Testis (tissue), 5 donors: ENCODE measurements around the gene PSTPIP1. TPM values are rescaled to one million over a fixed set of nuclear protein-coding genes. Genes with fewer than 3 reads are reported as not detected.

Experiments used
- DNase-seq: peaks from one replicate; pipeline ENCODE4 v3.0.0-alpha.2; 2019
- H3K27ac ChIP-seq, 2 donors: fragments of 200-600 bp; sonication (generic); one replicate each; pipeline ENCODE4 v1.5.1; 2019
- H3K27me3 ChIP-seq: fragments of 200-600 bp; sonication (generic); one replicate; pipeline ENCODE4 v1.5.1; 2019
- H3K36me3 ChIP-seq: fragments of 200-600 bp; sonication (generic); one replicate; pipeline ENCODE4 v1.5.1; 2017; ENCODE audit warnings: low read depth; ENCODE audit errors: missing control alignments
- H3K4me1 ChIP-seq: fragments of 200-600 bp; sonication (generic); one replicate; pipeline ENCODE4 v1.5.1; 2019
- H3K4me3 ChIP-seq, 2 donors: fragments of 200-600 bp; sonication (generic); one replicate each; pipeline ENCODE4 v1.5.1; 2017 to 2019
- H3K9me3 ChIP-seq: fragments of 200-600 bp; sonication (generic); one replicate; pipeline ENCODE4 v1.5.1; 2017
- POLR2A ChIP-seq: fragments of 450-650 bp; IDR thresholded peaks from one replicate; pipeline ENCODE4 v1.6.1; 2017; ENCODE audit warnings: antibody characterized with exemption, mild to moderate bottlenecking, moderate library complexity
- WGBS, 2 donors: methylation state at CpG; one replicate each; pipeline ENCODE4 v1.1.5; 2018; 5-methylcytosine and 5-hydroxymethylcytosine counted together
- intact Hi-C: fragments of 100-400 bp; cut with DNase I; formaldehyde crosslinking; loops from one replicate; pipeline ENCODE4 v1.15.1; 2023; ENCODE audit warnings: low total_unique reads
- long read RNA-seq, 2 donors: transcript quantifications; one replicate each; lab custom pipeline, GENCODE V29; 2026
- polyA plus RNA-seq: library from polyadenylated mRNA; stranded (reverse); fragments of 350-450 nt; fragmentation: Illumina TruSeq; extraction: RNeasy Lipid Tissue Mini Kit (QIAGEN cat#74804); gene quantifications from one replicate; pipeline ENCODE4 v1.2.3, GENCODE V29; 2014; ENCODE audit warnings: low read depth, low replicate concordance; ENCODE audit not compliant: insufficient read depth
- total RNA-seq, 2 donors: library from RNA; depleted of rRNA; stranded (reverse); fragments of >200 nt; gene quantifications; one replicate each; pipeline ENCODE4 v1.2.3, GENCODE V29; 2016
- TF ChIP-seq, protein P1 (sequence below), 3 experiments: fragments of 450-650 bp in 2 of 3; fragments of 200-600 bp in 1 of 3; sonication (generic) in 1 of 3; IDR thresholded peaks; one replicate each; pipeline ENCODE4 v1.5.1; 2016 to 2019; ENCODE audit warnings: antibody characterized with exemption in 3 of 3, mild to moderate bottlenecking in 2 of 3, moderate library complexity in 1 of 3

PSTPIP1 gene
- total RNA-seq (1 to 10 TPM; 5.0 to 8.6 TPM), polyA plus RNA-seq (7.9 TPM)
- long read RNA-seq, donor 1, partial matches to known transcripts = 402 of 411 reads
- long read RNA-seq, donor 1, other reads (novel, unspliced or antisense) = 5 of 411 reads
- long read RNA-seq, donor 2 = 0 reads

DNA sequence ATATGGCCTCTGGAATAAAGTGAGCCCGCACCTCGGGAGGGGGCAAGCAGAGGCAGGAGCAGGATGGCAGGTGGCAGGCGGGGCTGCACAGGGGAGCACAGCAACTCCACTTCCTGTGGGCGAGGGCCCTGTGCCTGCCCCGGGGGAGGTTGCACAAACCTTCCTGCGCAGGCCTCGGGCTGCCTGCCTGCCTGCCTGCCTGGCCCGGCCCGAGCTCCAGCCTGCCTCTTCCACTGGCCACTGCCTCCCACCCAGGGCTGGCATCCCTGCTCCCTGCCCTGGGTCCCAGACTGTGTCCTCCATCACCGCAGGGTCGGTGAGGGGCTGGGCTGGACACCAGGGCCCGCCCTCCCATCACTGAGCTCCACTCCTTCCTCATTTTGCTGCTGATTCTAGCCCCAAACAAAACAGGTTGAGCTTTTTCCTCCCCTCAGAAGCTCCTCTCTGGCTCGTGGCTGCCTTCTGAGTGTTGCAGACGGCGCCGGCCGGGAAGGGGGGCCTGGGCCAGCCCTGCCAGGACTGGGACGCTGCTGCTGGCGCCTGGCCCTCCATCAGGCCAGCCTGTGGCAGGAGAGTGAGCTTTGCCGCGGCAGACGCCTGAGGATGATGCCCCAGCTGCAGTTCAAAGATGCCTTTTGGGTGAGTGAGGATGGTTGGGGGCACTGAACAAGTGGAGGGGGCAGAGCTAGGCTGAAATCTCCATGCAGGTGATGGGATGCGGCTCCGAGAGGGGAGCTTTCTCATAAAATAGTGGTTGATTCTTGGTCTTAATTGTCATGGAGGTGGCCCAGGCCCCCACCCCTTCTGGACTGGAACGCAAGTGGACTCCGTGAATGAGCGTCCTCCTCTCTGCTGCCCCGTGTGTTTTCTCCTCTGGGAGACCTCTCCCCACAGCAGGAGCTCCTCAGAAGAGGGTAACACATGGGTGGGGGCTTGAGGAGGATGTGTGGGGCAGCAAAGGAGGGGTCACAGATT lies at the start of gene PSTPIP1:
TSS of gene PSTPIP1 (plus strand) at position 156 of the 975 bp plus-strand sequence. CDS start at position 604, 448 bp downstream.
- H3K4me1 ChIP-seq = peaks cover 6% of the 10 kb centered on the region
- TF ChIP-seq, protein P1, sequence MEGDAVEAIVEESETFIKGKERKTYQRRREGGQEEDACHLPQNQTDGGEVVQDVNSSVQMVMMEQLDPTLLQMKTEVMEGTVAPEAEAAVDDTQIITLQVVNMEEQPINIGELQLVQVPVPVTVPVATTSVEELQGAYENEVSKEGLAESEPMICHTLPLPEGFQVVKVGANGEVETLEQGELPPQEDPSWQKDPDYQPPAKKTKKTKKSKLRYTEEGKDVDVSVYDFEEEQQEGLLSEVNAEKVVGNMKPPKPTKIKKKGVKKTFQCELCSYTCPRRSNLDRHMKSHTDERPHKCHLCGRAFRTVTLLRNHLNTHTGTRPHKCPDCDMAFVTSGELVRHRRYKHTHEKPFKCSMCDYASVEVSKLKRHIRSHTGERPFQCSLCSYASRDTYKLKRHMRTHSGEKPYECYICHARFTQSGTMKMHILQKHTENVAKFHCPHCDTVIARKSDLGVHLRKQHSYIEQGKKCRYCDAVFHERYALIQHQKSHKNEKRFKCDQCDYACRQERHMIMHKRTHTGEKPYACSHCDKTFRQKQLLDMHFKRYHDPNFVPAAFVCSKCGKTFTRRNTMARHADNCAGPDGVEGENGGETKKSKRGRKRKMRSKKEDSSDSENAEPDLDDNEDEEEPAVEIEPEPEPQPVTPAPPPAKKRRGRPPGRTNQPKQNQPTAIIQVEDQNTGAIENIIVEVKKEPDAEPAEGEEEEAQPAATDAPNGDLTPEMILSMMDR (IDR thresholded peaks at IDR 0.05) = no peak
- no peak for TF ChIP-seq POLR2A
- no peaks in the 10 kb centered on the region for H3K36me3 ChIP-seq
- DNase-seq = no peak
- 67 to 74% methylated on average over 18 to 28 of the region's 28 CpGs for WGBS, 2 donors
- no peak within 1 kb of the TSS for H3K27ac ChIP-seq
- H3K4me3 ChIP-seq = no peak within 1 kb of the TSS
- H3K9me3 ChIP-seq = no peaks in the 10 kb centered on the region
- H3K27me3 ChIP-seq = no peaks in the 10 kb centered on the region
- intact Hi-C loops = no loop called here

DNA sequence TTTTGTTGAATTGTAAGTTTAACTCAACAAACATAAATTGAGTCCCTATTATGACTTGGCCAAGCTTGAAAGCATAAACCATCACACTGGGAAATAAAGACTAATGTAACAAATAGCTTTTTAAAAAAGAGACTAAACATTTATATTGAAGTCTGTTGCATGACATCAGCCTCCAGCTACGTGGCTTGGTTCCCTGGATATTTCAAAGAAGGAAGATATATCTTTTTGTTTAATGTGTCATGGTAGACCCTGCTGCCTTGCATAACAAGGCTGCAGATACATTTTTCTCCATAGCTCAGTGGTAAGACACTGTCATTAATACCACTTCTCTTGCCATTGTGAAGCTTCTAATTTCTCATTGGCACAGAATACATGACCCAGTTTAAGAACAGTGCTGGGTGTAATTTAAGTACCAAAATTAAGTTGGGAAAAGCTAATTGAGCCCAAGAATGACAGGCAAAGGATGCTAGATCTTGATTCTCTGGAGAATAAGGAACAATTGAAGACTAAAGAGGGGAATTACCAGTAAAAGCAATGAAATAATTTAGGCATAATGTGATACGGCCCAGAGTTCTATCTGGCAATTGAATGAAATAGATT lies 49.3 kb upstream of the PSTPIP1 start:
- TF ChIP-seq POLR2A = no peak
- TF ChIP-seq, protein P1 (IDR thresholded peaks at IDR 0.05) = no peak
- Histone ChIP-seq H3K4me1 (no peaks in the 10 kb centered on the region), H3K36me3 (no peaks in the 10 kb centered on the region), H3K27me3 (no peaks in the 10 kb centered on the region), H3K27ac (no peak overlapping the region), H3K9me3 (no peaks in the 10 kb centered on the region), H3K4me3 (no peak overlapping the region)
- WGBS, 2 donors = 91 to 93% methylated on average over 2 of the region's 2 CpGs
- intact Hi-C loops = no loop called here
- no peak for DNase-seq

DNA sequence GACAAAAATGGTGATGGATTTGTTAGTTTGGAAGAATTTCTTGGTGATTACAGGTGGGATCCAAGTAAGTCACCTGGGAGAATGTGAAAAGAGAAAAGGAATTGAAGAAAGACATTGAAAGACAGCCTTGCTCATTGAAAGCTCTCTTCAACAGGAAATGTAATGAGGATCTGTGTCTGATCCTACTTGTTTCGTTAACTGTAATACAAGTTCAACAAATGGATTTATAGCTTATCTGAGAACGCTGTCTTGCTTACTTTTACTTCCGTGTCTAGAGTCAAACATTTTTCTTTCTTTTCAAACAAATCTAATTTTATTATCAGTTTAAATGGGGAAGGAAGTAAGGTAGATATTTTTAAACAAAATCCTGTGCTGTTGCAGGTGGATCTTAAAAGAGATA lies 47.5 kb upstream of the PSTPIP1 start:
- Histone ChIP-seq H3K27me3 (no peaks in the 10 kb centered on the region), H3K36me3 (no peaks in the 10 kb centered on the region), H3K4me3 (no peak overlapping the region), H3K9me3 (no peaks in the 10 kb centered on the region), H3K4me1 (no peaks in the 10 kb centered on the region), H3K27ac (no peak overlapping the region)
- DNase-seq = no peak
- 85 to 93% methylated on average over 3 of the region's 3 CpGs for WGBS, 2 donors
- intact Hi-C loops = no loop called here
- TF ChIP-seq POLR2A = no peak
- TF ChIP-seq, protein P1 (IDR thresholded peaks at IDR 0.05) = no peak

DNA sequence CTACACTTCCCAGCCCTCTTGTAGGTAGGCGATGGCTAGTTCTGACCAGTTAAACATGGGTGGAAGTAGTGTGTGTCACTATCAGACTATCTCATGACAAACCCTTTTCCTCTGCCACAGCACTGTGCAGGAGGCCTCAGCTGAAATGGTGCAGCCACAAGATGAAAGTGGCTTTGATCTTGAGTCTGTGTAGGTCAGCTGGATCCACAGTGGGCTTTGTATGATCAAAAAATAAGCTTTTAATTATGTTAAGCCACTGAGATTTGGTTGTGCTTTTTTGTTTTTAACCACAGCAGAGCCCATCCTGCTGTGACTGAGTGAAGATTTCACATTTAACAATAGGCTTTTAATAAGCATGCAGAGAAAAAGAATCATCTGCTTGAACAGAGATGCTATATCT lies 43.7 kb upstream of the PSTPIP1 start:
- H3K27ac ChIP-seq = no peak overlapping the region
- no peaks in the 10 kb centered on the region for H3K4me1 ChIP-seq
- H3K36me3 ChIP-seq = no peaks in the 10 kb centered on the region
- H3K9me3 ChIP-seq = no peaks in the 10 kb centered on the region
- H3K4me3 ChIP-seq = no peak overlapping the region
- WGBS, 2 donors = 83 to 97% methylated on average over 1 of the region's 1 CpG
- TF ChIP-seq, protein P1 (IDR thresholded peaks at IDR 0.05) = no peak
- no peak for TF ChIP-seq POLR2A
- H3K27me3 ChIP-seq = no peaks in the 10 kb centered on the region
- no peak for DNase-seq
- intact Hi-C loops = no loop called here
